DND-41 (cell line): Measurements from ENCODE around the gene IRAK1BP1.

Source experiments
- ATAC-seq: fragments of 200-7000 bp; cut with Tn5 transposase; 3 replicates; pipeline ENCODE4 v1.9.1; 2021; ENCODE audit warnings: low read depth; ENCODE audit not compliant: insufficient read depth
- DNase-seq: peaks from one replicate; pipeline ENCODE4 v3.0.0-alpha.2; 2020
- H2AFZ ChIP-seq: 2 replicates; pipeline ENCODE4 v1.6.0; 2012; ENCODE audit warnings: low read depth, low read length
- H3K27ac ChIP-seq: 2 replicates; pipeline ENCODE4 v1.5.1; 2012; ENCODE audit warnings: low read length, inconsistent platforms
- H3K27me3 ChIP-seq: fragments of 200-600 bp; sonication (generic); 2 replicates; pipeline ENCODE4 v1.6.0; 2012; ENCODE audit warnings: low read length, mild to moderate bottlenecking, inconsistent platforms; ENCODE audit not compliant: insufficient read depth, poor library complexity
- H3K36me3 ChIP-seq: 2 replicates; pipeline ENCODE4 v1.5.1; 2012; ENCODE audit warnings: low read length, inconsistent platforms; ENCODE audit not compliant: insufficient read depth
- H3K4me1 ChIP-seq: 2 replicates; pipeline ENCODE4 v1.5.1; 2012; ENCODE audit warnings: mild to moderate bottlenecking, low read length; ENCODE audit not compliant: insufficient read depth
- H3K4me2 ChIP-seq: 2 replicates; pipeline ENCODE4 v1.6.0; 2012; ENCODE audit warnings: mild to moderate bottlenecking, moderate library complexity, low read length, inconsistent platforms; ENCODE audit not compliant: insufficient read depth
- H3K4me3 ChIP-seq, 2 experiments: fragments of 200-600 bp in 1 of 2; shearing (Covaris generic) in 1 of 2; 2 replicates each; pipeline ENCODE4 v1.5.1; 2012 to 2016; ENCODE audit warnings: inconsistent platforms in 2 of 2, low read length in 2 of 2, mild to moderate bottlenecking in 2 of 2, low read depth in 1 of 2, moderate library complexity in 1 of 2
- H3K79me2 ChIP-seq: 2 replicates; pipeline ENCODE4 v1.6.0; 2012; ENCODE audit warnings: low read length, inconsistent platforms; ENCODE audit not compliant: insufficient read depth
- H3K9ac ChIP-seq: 2 replicates; pipeline ENCODE4 v1.6.0; 2012; ENCODE audit warnings: low read depth, mild to moderate bottlenecking, inconsistent platforms, low read length, moderate library complexity
- H3K9me3 ChIP-seq: 2 replicates; pipeline ENCODE4 v1.5.1; 2012; ENCODE audit warnings: low read length, moderate library complexity, mild to moderate bottlenecking, inconsistent platforms; ENCODE audit not compliant: insufficient read depth, severe bottlenecking
- H4K20me1 ChIP-seq: 2 replicates; pipeline ENCODE4 v1.6.0; 2012; ENCODE audit warnings: low read length; ENCODE audit not compliant: insufficient read depth
- EZH2 ChIP-seq: IDR thresholded peaks from 3 replicates; pipeline ENCODE4 v1.6.1; 2012; ENCODE audit warnings: borderline replicate concordance, low read depth, mild to moderate bottlenecking, moderate library complexity, low read length, inconsistent platforms; ENCODE audit not compliant: severe bottlenecking
- TF ChIP-seq, protein P1 (sequence below): IDR thresholded peaks from 2 replicates; pipeline ENCODE4 v1.5.1; 2012; ENCODE audit warnings: borderline replicate concordance, low read length, moderate library complexity, mild to moderate bottlenecking; ENCODE audit not compliant: poor library complexity, severe bottlenecking; ENCODE audit errors: extremely low read depth

The IRAK1BP1 gene

GRCh38 chr6:78867370-78868040 lies at the start of gene IRAK1BP1:
TSS of gene IRAK1BP1 (plus strand) at chr6:78867551. CDS start at chr6:78867577, 26 bp downstream.
- Histone ChIP-seq H3K27ac (peak within 1 kb of the TSS; percentile 89), H3K4me2 (peak within 1 kb of the TSS; percentile 79), H3K79me2 (peaks cover 16% of the 10 kb centered on the region), H2AFZ (peak within 1 kb of the TSS; percentile 99), H3K9me3 (no peaks in the 10 kb centered on the region), H3K36me3 (peaks cover 8% of the 10 kb centered on the region), H3K9ac (peak within 1 kb of the TSS; percentile 85), H3K4me3 (peak within 1 kb of the TSS; percentile 79 to 88), H3K4me1 (peaks cover 23% of the 10 kb centered on the region), H3K27me3 (no peaks in the 10 kb centered on the region), H4K20me1 (no peaks in the 10 kb centered on the region)
- ATAC-seq (peak; percentile 94), DNase-seq (peak; percentile 88)
- TF ChIP-seq, protein P1, sequence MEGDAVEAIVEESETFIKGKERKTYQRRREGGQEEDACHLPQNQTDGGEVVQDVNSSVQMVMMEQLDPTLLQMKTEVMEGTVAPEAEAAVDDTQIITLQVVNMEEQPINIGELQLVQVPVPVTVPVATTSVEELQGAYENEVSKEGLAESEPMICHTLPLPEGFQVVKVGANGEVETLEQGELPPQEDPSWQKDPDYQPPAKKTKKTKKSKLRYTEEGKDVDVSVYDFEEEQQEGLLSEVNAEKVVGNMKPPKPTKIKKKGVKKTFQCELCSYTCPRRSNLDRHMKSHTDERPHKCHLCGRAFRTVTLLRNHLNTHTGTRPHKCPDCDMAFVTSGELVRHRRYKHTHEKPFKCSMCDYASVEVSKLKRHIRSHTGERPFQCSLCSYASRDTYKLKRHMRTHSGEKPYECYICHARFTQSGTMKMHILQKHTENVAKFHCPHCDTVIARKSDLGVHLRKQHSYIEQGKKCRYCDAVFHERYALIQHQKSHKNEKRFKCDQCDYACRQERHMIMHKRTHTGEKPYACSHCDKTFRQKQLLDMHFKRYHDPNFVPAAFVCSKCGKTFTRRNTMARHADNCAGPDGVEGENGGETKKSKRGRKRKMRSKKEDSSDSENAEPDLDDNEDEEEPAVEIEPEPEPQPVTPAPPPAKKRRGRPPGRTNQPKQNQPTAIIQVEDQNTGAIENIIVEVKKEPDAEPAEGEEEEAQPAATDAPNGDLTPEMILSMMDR: peak; percentile 40
- no peak for TF ChIP-seq EZH2

- TF ChIP-seq, protein P1: no peak
- TF ChIP-seq EZH2: no peak
- Histone ChIP-seq H3K4me1 (no peaks in the 10 kb centered on the region), H3K4me3 (no peak overlapping the region), H3K9me3 (no peaks in the 10 kb centered on the region), H3K9ac (no peak overlapping the region), H2AFZ (no peak overlapping the region), H4K20me1 (no peaks in the 10 kb centered on the region), H3K36me3 (no peaks in the 10 kb centered on the region), H3K27me3 (no peaks in the 10 kb centered on the region), H3K27ac (no peak overlapping the region), H3K79me2 (no peaks in the 10 kb centered on the region), H3K4me2 (no peak overlapping the region)
- DNase-seq (no peak), ATAC-seq (no peak)
Observed at GRCh38 chr6:78824045-78824444, 43.3 kb upstream of the IRAK1BP1 start.

DNA sequence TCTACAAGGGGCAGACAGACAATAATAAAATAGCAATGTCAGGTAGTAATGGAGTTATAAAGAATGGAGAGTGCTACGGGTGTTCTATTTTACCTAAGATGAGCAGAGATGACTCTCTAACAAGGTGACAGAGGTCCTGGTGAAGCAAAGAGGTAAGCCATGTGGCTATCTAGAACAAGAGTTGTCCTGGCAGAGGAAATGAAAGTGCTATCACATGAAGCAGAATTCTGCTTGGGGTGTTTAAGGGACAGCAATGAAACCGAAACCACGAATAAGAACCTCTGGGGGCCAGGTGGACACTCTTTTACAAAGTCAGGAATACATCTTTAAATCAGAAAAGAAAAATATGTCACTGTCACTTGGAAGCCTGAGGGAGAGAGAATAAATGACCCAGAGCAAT lies 37.9 kb upstream of the IRAK1BP1 start:
- H2AFZ ChIP-seq: no peak overlapping the region
- no peaks in the 10 kb centered on the region for H3K9me3 ChIP-seq
- H3K36me3 ChIP-seq: no peaks in the 10 kb centered on the region
- H3K9ac ChIP-seq: no peak overlapping the region
- H4K20me1 ChIP-seq: no peaks in the 10 kb centered on the region
- H3K4me1 ChIP-seq: no peaks in the 10 kb centered on the region
- no peak overlapping the region for H3K4me2 ChIP-seq
- no peak overlapping the region for H3K27ac ChIP-seq
- ATAC-seq (no peak), DNase-seq (no peak)
- no peaks in the 10 kb centered on the region for H3K79me2 ChIP-seq
- TF ChIP-seq, protein P1: no peak
- no peak for TF ChIP-seq EZH2
- H3K27me3 ChIP-seq: no peaks in the 10 kb centered on the region
- no peak overlapping the region for H3K4me3 ChIP-seq
